ENCODE results near the gene NOTCH2.

Gene NOTCH2

DNA sequence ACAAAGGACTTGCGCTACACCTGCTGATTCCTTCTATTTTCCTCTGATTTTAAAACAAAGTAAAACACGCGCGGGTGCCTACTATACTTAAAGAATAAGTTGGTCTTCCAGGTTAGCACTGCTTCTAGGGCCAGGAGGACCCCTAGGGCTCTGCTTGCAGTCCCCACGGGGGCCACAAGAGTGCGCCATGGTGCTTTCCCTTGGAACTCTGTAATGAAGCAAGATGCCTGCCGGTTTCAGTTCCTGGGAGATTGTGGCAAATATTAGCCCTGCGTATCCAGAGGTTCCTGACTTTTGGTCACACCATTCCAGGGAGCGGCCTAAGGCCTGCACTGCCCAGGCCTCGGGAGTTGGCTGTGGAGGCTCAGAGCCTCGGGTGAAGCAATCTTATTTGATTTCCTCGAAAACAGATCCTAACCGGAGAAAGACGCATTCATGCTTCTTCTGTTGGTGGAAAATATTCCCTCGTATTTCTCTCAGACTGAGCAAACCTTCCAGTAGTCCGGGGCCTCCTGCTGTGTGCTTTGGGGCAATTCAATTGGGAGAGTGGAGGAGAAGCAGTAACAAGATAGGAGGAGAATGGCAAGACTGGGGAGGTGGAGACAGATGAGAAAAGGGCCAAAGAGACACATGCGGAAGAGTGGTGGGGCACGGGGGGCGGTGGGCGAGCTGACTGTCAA lies 198.4 kb downstream of the NOTCH2 start:
- peak; percentile 80 for DNase-seq

DNA sequence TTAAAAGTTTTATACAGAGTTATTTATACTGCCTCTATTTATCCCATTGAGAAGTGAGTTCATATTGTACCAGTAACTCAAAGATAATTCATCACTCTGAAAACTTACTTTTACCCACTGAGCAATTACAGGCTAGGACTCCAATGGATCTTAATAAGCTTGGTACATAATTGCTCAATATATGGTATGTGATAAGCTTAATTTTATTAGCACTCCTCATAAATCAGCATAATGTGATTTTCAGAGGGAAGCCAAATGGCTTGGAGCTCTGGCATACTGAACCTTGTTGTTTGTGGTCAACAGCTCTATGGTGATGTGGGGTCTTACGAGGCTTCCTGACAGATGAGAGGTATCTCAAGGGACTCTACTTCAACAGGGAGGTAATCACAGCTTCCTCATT lies 199.5 kb downstream of the NOTCH2 start:
- DNase-seq, result no peak

- DNase-seq, result no peak
Measured at GRCh38 chr1:119868176-119868575, 201.3 kb downstream of the NOTCH2 start.

DNA sequence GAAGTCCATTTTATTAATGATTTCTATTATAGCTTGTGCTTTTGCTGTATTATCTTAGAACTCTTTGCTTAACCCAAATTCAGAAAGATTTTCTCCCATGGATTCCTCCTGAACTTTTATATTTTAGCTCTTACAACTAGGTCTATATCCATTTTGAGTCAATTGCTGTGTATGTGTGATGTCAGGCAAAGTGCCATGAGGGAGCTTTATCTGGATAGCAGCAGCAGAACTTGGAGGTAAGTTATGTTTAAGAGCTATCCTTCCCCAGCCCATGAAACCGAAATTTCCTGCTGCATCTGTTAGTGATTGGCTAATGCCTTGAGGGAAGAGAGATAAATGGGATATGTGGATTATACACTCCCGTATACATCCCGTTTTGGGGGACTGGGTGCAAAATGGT lies 203.0 kb downstream of the NOTCH2 start:
- no peak for DNase-seq

- no peak for DNase-seq
Measured at GRCh38 chr1:119865627-119866026, 203.8 kb downstream of the NOTCH2 start.

DNA sequence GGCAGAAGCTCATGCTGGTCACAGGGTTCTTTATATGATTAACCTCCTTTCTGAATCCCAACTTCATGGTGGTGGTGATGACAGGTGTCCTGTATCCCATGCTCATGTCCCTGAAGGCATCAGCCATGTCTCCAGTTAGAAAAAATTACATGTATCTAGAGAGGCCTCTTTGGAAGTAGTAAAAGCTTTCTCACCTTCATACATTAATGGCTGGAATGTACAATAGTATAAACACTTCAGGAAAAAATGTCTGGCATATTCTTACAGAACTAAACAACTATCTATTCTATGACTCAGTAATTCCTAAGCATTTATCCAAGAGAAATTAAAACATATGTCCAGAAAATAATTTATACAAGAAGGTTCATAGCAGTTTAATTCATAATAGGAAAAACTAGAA lies 207.2 kb downstream of the NOTCH2 start:
- no peak for DNase-seq

Data from activated effector memory CD4-positive, alpha-beta T cell treated with anti-CD3 and anti-CD28 coated beads, Interleukin-2, amount 50 U/mL, for 16 hours (primary cell).